Activated B cell treated with CpG ODN at 0.5 μM for 24 hours (primary cell): ENCODE results near the gene SPDL1. TPM values are rescaled to one million over a fixed set of nuclear protein-coding genes. Genes with fewer than 3 reads are reported as not detected.

Source experiments
- ATAC-seq: fragments of 200-7000 bp; cut with Tn5 transposase; one replicate; pipeline ENCODE4 v1.10.0; 2021; ENCODE audit warnings: low read depth, mild to moderate bottlenecking, moderate library complexity
- CTCF ChIA-PET: fragments of 350-600 bp; sonication (Branson Sonifier 250); formaldehyde crosslinking; loops from one replicate; lab custom pipeline; 2021; ENCODE audit warnings: antibody characterized with exemption; lab: Charles Lee
- POLR2A ChIA-PET: fragments of 350-600 bp; sonication (Branson Sonifier 250); formaldehyde crosslinking; loops from one replicate; lab custom pipeline; 2021; ENCODE audit warnings: antibody characterized with exemption; lab: Charles Lee
- DNase-seq: peaks from one replicate; pipeline ENCODE4 v3.0.0; 2022
- H3K27ac Mint-ChIP-seq: one replicate; pipeline ENCODE4 v1.8.0; 2020; ENCODE audit warnings: mixed read lengths
- H3K27me3 Mint-ChIP-seq: one replicate; pipeline ENCODE4 v1.8.0; 2021; ENCODE audit warnings: mixed read lengths
- H3K36me3 Mint-ChIP-seq: one replicate; pipeline ENCODE4 v1.8.0; 2021; ENCODE audit warnings: low read depth, mixed read lengths
- H3K4me1 Mint-ChIP-seq: one replicate; pipeline ENCODE4 v1.8.0; 2021; ENCODE audit warnings: mixed read lengths
- H3K4me3 Mint-ChIP-seq: one replicate; pipeline ENCODE4 v1.8.0; 2020; ENCODE audit warnings: mild to moderate bottlenecking, mixed read lengths
- H3K9me3 Mint-ChIP-seq: one replicate; pipeline ENCODE4 v1.8.0; 2020; ENCODE audit warnings: mixed read lengths
- CTCF ChIP-seq: fragments of 200-600 bp; IDR thresholded peaks from one replicate; pipeline ENCODE4 v1.8.0; 2022; ENCODE audit warnings: antibody characterized with exemption, mild to moderate bottlenecking
- intact Hi-C: fragments of 100-400 bp; cut with micrococcal nuclease; formaldehyde crosslinking; loops from one replicate; pipeline ENCODE4 v1.15.1; 2024
- total RNA-seq: library from RNA; stranded (reverse); gene quantifications from 2 replicates; pipeline ENCODE4 v1.2.3, GENCODE V29; 2022

SPDL1 gene
- total RNA-seq, 1 donor from 2014 or later, result 20.6 TPM

- TF ChIP-seq CTCF, result no peak
- peaks cover 10% of the 10 kb centered on the region for H3K9me3 Mint-ChIP-seq
- H3K27ac Mint-ChIP-seq, result peak overlapping the region; percentile 91
- CTCF ChIA-PET, result interaction anchor here (1.0 to 1.4 kb wide), 2 partner anchors 18 to 54 kb away, joined by 3 to 7 read pairs; partner anchors contain the start of gene SPDL1
- ATAC-seq, result peak; percentile 62
- H3K27me3 Mint-ChIP-seq, result no peaks in the 10 kb centered on the region
- peaks cover 45% of the 10 kb centered on the region for H3K36me3 Mint-ChIP-seq
- H3K4me3 Mint-ChIP-seq, result peak overlapping the region; percentile 90
- H3K4me1 Mint-ChIP-seq, result peaks cover 58% of the 10 kb centered on the region
- POLR2A ChIA-PET, result interaction anchor here (0.6 to 2.6 kb wide), 11 partner anchors 9 to 168 kb away, joined by 3 to 46 read pairs (median 5); partner anchors contain the start of gene SPDL1
- DNase-seq, result peak; percentile 44
- intact Hi-C loops, result loop anchor here (1.0 to 5.0 kb wide), 8 partner anchors 10 to 1345 kb away; partner anchors contain the start of genes SPDL1 and WWC1
Measured at GRCh38 chr5:169637549-169638121, 54.1 kb downstream of the SPDL1 start.

- POLR2A ChIA-PET, result interaction anchor here (0.6 kb wide), 1 partner anchor 53 kb away, joined by 3 read pairs; no protein-coding TSS in a partner anchor
- H3K36me3 Mint-ChIP-seq, result peaks cover 66% of the 10 kb centered on the region
- H3K27ac Mint-ChIP-seq, result no peak overlapping the region
Measured at GRCh38 chr5:169641253-169641652, 57.7 kb downstream of the SPDL1 start.

GRCh38 chr5:169646856-169647255 is 63.3 kb downstream of the SPDL1 start:
- TF ChIP-seq CTCF, result no peak
- ATAC-seq (peak; percentile 25), DNase-seq (no peak)
- Mint-ChIP-seq H3K27me3 (no peaks in the 10 kb centered on the region), H3K36me3 (peaks cover 52% of the 10 kb centered on the region), H3K9me3 (no peaks in the 10 kb centered on the region), H3K4me1 (peaks cover 93% of the 10 kb centered on the region), H3K4me3 (no peak overlapping the region), H3K27ac (peak overlapping the region; percentile 4)
- intact Hi-C loops, result loop anchor here (1.0 kb wide), 1 partner anchor 10 kb away; the partner anchor contains the start of gene DOCK2
- POLR2A ChIA-PET, result interaction anchor here (1.7 kb wide), 1 partner anchor 9 kb away, joined by 8 read pairs; the partner anchor contains the start of gene DOCK2
- CTCF ChIA-PET, result no interaction called here

More at GRCh38 chr5:169641253-169641652, 57.7 kb downstream of the SPDL1 start:
- Mint-ChIP-seq H3K27me3 (no peaks in the 10 kb centered on the region), H3K9me3 (peaks cover 7% of the 10 kb centered on the region), H3K4me3 (no peak overlapping the region), H3K4me1 (peaks cover 84% of the 10 kb centered on the region)
- no peak for DNase-seq
- no peak for ATAC-seq
- CTCF ChIA-PET, result no interaction called here
- intact Hi-C loops, result no loop called here
- TF ChIP-seq CTCF, result no peak

GRCh38 chr5:169647566-169647965 is 64.0 kb downstream of the SPDL1 start:
- DNase-seq (no peak), ATAC-seq (peak; percentile 19)
- Mint-ChIP-seq H3K4me3 (peak overlapping the region; percentile 29), H3K4me1 (peaks cover 93% of the 10 kb centered on the region), H3K36me3 (peaks cover 48% of the 10 kb centered on the region), H3K27ac (peak overlapping the region; percentile 66), H3K27me3 (no peaks in the 10 kb centered on the region), H3K9me3 (no peaks in the 10 kb centered on the region)
- intact Hi-C loops, result loop anchor here (1.0 kb wide), 1 partner anchor 10 kb away; the partner anchor contains the start of gene DOCK2
- POLR2A ChIA-PET, result interaction anchor here (0.7 kb wide), 1 partner anchor 10 kb away, joined by 3 read pairs; no protein-coding TSS in a partner anchor
- TF ChIP-seq CTCF, result no peak
- CTCF ChIA-PET, result no interaction called here

- DNase-seq (no peak), ATAC-seq (no peak)
- Mint-ChIP-seq H3K27me3 (no peaks in the 10 kb centered on the region), H3K9me3 (no peaks in the 10 kb centered on the region), H3K27ac (peak overlapping the region; percentile 66), H3K36me3 (peaks cover 47% of the 10 kb centered on the region), H3K4me3 (peak overlapping the region; percentile 32), H3K4me1 (peaks cover 95% of the 10 kb centered on the region)
- no peak for TF ChIP-seq CTCF
- intact Hi-C loops, result no loop called here
- ChIA-PET POLR2A (interaction anchor here (1.3 kb wide), 1 partner anchor 11 kb away, joined by 7 read pairs; the partner anchor contains the start of gene DOCK2), CTCF (no interaction called here)
Measured at GRCh38 chr5:169648725-169649310, 65.2 kb downstream of the SPDL1 start.
